GM12864 (cell line): ENCODE measurements around the gene COX10.

Experiments
- DNase-seq: peaks from one replicate; pipeline ENCODE4 v3.0.0-alpha.2; 2011; ENCODE audit warnings: low read depth
- H3K4me3 ChIP-seq: 2 replicates; pipeline ENCODE4 v1.5.1; 2011; ENCODE audit warnings: mild to moderate bottlenecking, low read depth, low read length, control low read depth
- TF ChIP-seq, protein P1 (sequence below): IDR thresholded peaks from 2 replicates; pipeline ENCODE4 v1.5.1; 2011; ENCODE audit warnings: low read depth, mild to moderate bottlenecking, moderate library complexity, low read length, control low read depth, inconsistent platforms; ENCODE audit errors: missing control alignments

COX10 gene

DNA sequence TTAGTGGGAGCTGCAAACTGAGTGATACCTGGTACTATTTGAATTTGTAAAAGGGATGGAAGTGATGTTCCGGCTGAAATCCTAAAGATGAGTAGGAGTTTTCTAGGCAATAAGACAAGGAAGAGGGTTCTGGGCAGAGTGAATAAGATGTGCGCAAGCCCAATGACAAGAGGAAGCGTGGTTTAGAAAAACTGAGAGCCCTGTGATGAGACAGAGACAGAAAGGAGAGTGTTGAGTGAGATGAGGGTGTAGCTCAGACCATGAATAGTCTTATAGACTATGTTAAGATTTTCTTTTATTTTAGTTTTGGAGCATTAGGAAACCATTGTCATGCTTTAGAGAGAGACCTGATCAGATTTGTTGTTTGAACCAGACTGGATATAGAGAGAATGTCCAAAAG lies 50.2 kb downstream of the COX10 start:
- no peak for DNase-seq
- H3K4me3 ChIP-seq, result no peak overlapping the region
- TF ChIP-seq, protein P1, sequence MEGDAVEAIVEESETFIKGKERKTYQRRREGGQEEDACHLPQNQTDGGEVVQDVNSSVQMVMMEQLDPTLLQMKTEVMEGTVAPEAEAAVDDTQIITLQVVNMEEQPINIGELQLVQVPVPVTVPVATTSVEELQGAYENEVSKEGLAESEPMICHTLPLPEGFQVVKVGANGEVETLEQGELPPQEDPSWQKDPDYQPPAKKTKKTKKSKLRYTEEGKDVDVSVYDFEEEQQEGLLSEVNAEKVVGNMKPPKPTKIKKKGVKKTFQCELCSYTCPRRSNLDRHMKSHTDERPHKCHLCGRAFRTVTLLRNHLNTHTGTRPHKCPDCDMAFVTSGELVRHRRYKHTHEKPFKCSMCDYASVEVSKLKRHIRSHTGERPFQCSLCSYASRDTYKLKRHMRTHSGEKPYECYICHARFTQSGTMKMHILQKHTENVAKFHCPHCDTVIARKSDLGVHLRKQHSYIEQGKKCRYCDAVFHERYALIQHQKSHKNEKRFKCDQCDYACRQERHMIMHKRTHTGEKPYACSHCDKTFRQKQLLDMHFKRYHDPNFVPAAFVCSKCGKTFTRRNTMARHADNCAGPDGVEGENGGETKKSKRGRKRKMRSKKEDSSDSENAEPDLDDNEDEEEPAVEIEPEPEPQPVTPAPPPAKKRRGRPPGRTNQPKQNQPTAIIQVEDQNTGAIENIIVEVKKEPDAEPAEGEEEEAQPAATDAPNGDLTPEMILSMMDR, result no peak

DNA sequence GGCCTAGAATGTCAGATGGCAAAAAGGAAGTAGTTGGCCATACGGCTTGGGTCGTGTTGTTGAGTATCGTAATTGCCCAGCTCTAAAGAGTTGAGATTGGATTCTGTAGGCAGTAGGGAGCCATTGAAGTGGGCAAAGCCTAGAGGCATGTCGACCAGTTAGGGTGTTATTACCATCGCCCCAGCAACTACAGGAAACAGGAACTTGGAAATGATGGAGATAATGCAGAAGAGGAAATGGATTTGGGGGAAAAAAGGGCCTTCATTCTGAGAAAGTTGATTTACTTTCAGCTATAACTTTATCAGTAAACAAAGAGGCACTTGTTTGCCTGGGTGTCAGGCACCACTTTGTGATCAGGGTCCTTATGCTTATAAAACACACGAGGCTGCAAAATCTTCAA lies 52.6 kb downstream of the COX10 start:
- TF ChIP-seq, protein P1, result no peak
- H3K4me3 ChIP-seq, result no peak overlapping the region
- DNase-seq, result no peak

DNA sequence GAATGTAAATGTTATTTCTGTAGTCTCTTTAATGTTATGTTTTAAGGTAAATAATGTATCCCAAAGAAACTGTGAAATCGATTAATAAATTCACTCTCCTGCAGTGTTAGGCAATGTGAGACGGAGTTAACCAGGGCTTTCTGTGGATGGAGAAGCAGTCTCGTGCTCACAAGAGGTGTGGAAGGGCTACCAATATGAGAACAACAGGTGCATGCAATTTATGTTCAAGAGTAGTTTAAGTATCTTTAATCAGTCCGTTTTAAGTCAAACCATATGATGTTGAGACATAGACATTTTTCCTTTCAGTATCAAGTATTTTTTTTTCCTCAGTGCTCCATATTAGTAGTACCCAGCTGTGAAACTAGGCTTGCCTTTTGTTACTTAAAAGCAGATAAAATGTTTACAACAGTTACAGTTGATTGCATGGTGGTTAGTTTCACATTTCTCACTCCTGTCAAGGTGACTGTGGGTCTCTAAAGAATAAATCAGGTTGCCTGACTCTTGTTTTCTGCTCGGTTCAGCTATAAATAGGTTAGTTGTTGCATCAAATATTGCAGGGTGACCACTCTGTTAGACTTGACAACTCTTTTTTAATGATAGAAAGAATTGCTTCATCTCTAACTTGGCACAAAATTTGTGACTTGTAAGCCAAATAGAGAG lies 54.4 kb downstream of the COX10 start:
- H3K4me3 ChIP-seq, result no peak overlapping the region
- TF ChIP-seq, protein P1, result no peak
- peak; percentile 2 for DNase-seq

DNA sequence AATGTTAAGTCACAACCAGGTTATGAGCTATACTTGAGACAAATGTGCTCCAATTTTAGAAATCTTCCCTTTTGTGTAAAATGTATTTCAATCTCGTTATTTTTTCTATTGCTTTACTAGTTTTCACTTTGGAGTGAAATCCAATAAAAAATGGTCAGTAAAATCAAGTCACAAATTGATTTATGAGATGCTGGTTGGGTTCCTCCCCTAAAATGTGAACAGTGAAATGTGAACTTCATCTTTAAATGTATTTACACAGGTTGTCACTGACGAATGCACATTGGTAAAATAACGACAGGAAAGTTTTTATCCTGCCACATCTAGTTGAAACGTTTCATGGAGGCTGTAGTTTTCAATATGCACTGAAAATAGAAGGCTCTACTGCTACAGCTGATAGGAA lies 55.5 kb downstream of the COX10 start:
- TF ChIP-seq, protein P1, result no peak
- DNase-seq, result no peak
- no peak overlapping the region for H3K4me3 ChIP-seq

DNA sequence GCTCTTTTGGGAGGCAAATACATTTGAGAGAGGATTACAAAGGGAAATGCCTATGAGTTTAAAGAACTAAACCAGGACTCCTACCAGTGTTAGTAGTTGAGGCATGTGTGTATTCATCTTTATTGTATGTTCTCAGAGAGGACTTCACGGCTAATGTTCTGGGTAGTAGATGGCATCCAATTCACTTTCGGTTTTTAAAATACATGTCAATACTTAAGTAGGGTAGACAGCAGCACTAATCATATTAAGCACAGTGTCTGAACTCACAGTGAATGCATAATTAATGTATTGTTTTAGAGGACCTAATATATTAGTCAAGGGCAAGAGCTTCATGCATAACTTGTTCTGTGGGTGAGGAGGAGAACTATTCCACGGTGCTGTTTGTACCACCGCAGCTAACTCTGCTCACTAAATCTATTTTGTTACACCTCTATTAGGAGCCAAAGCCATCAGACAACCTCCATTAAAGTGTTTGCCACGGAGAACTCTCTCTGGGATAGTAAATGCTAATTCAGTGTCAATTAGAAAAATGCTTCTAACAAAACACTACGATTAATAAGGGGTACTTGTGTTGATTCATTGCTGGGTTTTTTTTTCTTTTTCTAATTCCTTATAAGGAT lies 56.3 kb downstream of the COX10 start:
- H3K4me3 ChIP-seq, result no peak overlapping the region
- TF ChIP-seq, protein P1, result no peak
- DNase-seq, result no peak

DNA sequence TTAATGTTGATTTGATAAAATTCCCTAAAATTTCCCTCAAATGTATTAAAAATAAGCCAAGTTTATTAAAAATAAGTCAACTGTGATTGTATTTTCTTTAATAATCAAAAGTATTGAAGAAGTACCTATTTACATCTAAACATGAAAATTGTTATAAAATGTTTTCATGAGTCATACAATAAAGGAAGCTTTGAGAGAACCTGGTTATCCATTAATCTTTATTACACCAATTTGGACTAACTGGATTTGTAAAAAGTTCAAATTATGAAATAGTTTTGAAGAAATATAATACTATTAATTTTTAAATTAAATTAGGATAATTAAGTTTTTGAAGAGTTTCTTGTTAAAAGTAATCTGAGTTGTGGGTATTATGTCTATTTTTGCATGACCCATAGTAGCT lies 63.8 kb downstream of the COX10 start:
- TF ChIP-seq, protein P1, result no peak
- DNase-seq, result no peak
- no peak overlapping the region for H3K4me3 ChIP-seq

DNA sequence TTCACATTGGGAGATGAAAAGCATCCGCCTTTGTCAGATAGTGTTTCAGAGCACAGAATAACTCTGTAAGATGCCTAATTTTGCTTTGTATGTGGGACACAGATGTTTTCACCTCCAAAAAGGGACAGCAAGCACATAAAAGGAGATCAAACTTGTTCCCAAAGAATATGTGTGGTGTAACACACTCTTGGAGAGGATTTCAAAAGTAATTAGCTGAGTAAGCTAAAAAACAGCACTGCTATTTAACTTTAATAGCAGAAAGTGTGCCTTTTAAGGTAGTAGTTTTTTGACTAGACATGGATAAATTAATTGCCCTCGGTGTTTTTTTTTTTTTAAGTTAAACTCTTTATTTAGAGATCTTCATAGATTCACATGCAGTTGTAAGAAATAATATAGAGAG lies 65.2 kb downstream of the COX10 start:
- DNase-seq, result no peak
- TF ChIP-seq, protein P1, result no peak
- no peak overlapping the region for H3K4me3 ChIP-seq
